Stimulated activated naive CD8-positive, alpha-beta T cell treated with anti-CD3 and anti-CD28 coated beads, Interleukin-15, Interleukin-2, amounts not matched to agents 100 ng/mL and 50 ng/mL, for 24 hours (primary cell): ENCODE results near the gene JHY.

Experiments
- H3K27ac Mint-ChIP-seq: one replicate; pipeline ENCODE4 v1.8.0; 2021; ENCODE audit warnings: mild to moderate bottlenecking, mixed read lengths
- H3K27me3 Mint-ChIP-seq: one replicate; pipeline ENCODE4 v1.8.0; 2021; ENCODE audit warnings: mixed read lengths
- H3K36me3 Mint-ChIP-seq: one replicate; pipeline ENCODE4 v1.8.0; 2021; ENCODE audit warnings: low read depth, mixed read lengths
- H3K4me1 Mint-ChIP-seq: one replicate; pipeline ENCODE4 v1.8.0; 2021; ENCODE audit warnings: low read depth, mixed read lengths
- H3K4me3 Mint-ChIP-seq: one replicate; pipeline ENCODE4 v1.8.0; 2021; ENCODE audit warnings: mild to moderate bottlenecking, mixed read lengths
- H3K9me3 Mint-ChIP-seq: one replicate; pipeline ENCODE4 v1.8.0; 2021; ENCODE audit warnings: mixed read lengths

JHY gene

DNA sequence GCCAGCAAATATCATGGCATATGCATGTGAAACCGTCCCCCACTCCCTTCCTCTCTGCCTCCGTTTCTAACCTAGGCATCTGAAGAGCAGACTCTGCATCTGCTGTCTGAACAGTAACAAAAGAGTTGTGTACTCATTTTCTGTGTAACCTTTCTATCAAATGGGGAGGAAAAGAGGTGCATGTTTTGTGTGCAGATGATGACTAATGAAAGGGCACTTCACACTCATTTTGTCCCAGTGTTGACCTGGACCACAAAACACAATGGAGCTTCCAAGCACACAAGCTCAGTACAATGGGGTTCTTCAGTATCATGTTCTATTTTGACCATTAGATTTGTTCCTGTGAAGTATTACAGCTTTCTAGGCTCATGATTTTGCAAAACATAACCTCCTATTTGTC lies 13.0 kb downstream of the JHY start:
- Mint-ChIP-seq H3K9me3 (no peaks in the 10 kb centered on the region), H3K4me1 (peaks cover 7% of the 10 kb centered on the region), H3K27ac (peak overlapping the region; percentile 11), H3K36me3 (peaks cover 4% of the 10 kb centered on the region), H3K27me3 (no peaks in the 10 kb centered on the region), H3K4me3 (no peak overlapping the region)

DNA sequence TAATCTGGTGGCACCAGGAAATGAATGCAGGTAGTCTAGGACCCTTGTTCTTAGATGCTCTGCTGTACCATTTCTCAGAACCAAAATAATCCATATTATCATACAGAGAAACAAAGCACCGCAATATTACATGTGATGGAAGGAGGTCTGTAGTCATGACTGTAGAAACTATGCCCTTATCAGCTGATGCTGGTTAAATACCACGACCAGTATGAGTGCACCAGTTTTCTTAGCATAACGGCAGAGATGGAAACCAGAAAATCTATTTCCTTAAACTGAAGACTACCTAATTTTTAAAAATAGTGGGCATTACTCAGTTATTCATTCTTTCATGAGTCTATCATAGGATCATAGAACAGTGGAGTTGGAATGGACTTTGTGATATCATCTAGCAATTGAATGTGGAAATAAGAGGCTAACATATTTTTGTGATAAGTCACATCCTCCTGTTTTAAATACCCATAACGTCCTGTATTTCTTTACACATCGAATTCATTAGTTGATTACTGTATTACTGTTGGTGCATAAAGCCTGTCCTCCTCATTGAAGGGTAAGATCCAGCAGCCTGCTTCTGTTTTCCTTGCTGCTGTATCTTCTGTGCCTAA lies 15.1 kb downstream of the JHY start:
- H3K4me3 Mint-ChIP-seq = no peak overlapping the region
- H3K27ac Mint-ChIP-seq = no peak overlapping the region
- peaks cover 7% of the 10 kb centered on the region for H3K4me1 Mint-ChIP-seq
- no peaks in the 10 kb centered on the region for H3K27me3 Mint-ChIP-seq
- peaks cover 4% of the 10 kb centered on the region for H3K36me3 Mint-ChIP-seq
- no peaks in the 10 kb centered on the region for H3K9me3 Mint-ChIP-seq

DNA sequence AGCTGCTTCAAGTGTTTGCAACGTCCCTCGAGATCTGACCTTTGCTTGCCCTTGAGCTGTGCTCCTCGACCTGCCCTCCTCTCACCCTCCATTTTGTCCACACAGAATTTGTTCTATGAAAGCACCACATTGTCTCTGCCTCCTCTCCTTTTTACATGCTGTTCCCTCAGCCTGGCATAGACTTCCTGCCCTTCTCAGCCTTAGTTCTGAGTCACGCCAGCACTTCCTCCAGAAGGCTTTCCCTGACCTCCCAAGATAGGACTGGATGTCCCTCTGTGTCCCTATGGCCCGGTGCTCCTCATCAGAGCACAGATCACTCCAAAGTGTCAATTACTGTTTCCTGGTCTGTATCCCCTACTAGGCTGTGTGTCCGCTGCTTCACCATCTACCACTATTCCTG lies 16.2 kb downstream of the JHY start:
- Mint-ChIP-seq H3K36me3 (peaks cover 4% of the 10 kb centered on the region), H3K4me3 (no peak overlapping the region), H3K27me3 (no peaks in the 10 kb centered on the region), H3K4me1 (peaks cover 7% of the 10 kb centered on the region), H3K27ac (no peak overlapping the region), H3K9me3 (no peaks in the 10 kb centered on the region)

DNA sequence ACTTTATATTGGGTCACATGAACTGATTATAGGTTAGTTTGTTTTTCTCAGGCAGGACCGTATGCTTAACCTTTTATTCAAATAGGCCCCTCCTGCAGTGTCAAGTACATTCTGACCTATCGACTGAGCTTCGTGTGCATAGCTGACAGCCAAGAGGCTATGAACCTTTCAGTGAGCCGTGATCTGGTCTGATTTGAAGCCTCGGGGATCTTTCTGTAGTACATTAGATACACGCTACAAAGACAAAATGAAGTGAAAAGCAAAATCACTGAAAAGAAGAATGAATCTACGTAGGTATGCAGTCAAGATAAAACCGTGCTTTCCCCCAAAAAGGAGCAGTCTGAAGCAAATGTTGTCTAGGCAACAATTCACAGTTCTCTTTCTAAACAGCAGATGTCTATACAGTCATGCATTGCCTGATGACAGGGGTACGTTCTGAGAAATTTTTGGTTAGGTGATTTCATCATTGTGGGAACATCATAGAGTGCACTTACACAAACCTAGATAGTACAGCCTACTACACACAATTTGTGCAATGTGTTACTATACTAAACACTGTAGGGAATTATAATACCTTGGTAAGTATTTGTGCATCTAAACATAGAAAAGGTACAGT lies 18.1 kb downstream of the JHY start:
- Mint-ChIP-seq H3K4me3 (no peak overlapping the region), H3K27ac (no peak overlapping the region), H3K27me3 (no peaks in the 10 kb centered on the region), H3K36me3 (peaks cover 4% of the 10 kb centered on the region), H3K4me1 (peaks cover 2% of the 10 kb centered on the region), H3K9me3 (no peaks in the 10 kb centered on the region)

DNA sequence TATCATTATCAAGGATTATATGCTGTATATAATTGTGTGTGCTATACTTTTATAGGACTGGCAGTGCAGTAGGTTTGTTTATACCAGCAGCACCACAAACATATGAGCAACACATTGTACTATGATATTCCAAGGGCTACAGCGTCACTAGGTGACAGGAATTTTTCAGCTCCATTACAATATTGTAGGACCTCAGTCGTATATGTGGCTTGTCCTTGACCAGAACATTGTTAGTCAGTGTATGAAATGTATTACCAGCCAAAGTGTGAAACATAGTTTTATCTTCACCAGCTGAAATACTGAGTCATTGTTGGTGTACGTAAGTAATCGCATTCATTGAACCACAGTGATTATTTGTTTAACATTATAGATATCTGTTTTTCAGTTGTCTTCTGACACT lies 20.4 kb downstream of the JHY start:
- Mint-ChIP-seq H3K27ac (no peak overlapping the region), H3K27me3 (no peaks in the 10 kb centered on the region), H3K4me1 (no peaks in the 10 kb centered on the region), H3K4me3 (no peak overlapping the region), H3K36me3 (peaks cover 4% of the 10 kb centered on the region), H3K9me3 (no peaks in the 10 kb centered on the region)

DNA sequence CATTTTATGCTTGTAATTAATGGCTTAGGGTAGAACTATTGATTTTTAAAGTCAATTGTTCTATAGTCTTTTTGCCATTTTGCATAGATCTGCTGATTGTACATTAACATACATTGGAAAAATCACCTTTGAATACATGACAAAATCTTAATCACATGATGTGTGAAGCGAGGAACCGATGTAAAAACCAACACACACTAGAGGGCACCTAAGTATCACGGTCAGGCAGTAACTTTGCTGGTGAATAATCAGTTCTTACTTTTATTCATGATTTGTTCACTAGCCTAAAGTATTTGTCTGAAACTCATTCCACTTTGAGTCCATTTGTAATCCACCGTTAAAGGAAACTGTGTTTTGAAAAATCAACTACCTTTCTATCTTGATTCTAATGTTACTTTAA lies 28.2 kb downstream of the JHY start:
- no peak overlapping the region for H3K27ac Mint-ChIP-seq
- no peaks in the 10 kb centered on the region for H3K9me3 Mint-ChIP-seq
- no peaks in the 10 kb centered on the region for H3K27me3 Mint-ChIP-seq
- H3K4me1 Mint-ChIP-seq = no peaks in the 10 kb centered on the region
- H3K4me3 Mint-ChIP-seq = no peak overlapping the region
- H3K36me3 Mint-ChIP-seq = no peaks in the 10 kb centered on the region

DNA sequence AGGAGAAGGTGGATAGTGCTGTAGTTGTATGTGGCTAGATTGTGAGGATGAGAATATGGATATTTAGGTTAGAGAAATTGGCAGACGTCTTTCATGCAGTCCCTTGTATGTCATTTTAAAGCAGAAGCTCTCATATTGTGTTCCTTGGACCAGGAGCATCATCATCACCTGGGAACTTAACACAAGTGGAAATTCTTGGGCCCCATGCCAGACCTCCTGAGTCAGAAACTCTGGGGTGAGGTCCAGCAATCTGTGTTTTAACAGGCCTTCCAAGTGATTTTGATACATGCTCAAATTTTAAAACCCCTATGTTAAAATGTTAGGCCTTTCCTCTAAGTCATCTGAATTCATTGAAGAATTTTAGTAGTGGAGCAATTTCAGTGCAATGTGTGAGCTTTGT lies 34.8 kb downstream of the JHY start:
- H3K27me3 Mint-ChIP-seq = no peaks in the 10 kb centered on the region
- no peak overlapping the region for H3K4me3 Mint-ChIP-seq

DNA sequence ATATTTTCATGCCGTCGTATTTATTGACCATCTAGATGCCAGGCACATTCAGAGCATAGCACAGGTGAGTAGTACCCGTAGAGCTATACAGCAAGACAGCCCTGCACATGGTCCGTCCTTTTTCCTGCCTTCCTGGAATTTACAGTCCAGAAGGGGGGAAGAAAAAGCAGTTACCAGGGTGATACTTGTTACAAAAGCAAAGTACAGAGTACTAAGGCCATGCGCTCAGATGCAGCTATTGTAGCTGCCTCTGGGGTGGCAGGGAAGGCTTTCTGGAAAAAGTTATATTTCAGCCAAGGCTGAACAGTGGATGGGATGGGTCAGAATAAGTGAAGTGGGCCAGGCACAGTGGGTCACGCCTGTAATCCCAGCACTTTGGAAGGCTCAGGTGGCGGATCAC lies 36.2 kb downstream of the JHY start:
- Mint-ChIP-seq H3K36me3 (no peaks in the 10 kb centered on the region), H3K9me3 (no peaks in the 10 kb centered on the region), H3K27me3 (no peaks in the 10 kb centered on the region), H3K4me3 (no peak overlapping the region), H3K27ac (no peak overlapping the region), H3K4me1 (no peaks in the 10 kb centered on the region)

More for the DNA sequence above, 34.8 kb downstream of the JHY start:
- Mint-ChIP-seq H3K4me1 (no peaks in the 10 kb centered on the region), H3K27ac (no peak overlapping the region), H3K9me3 (no peaks in the 10 kb centered on the region), H3K36me3 (no peaks in the 10 kb centered on the region)

DNA sequence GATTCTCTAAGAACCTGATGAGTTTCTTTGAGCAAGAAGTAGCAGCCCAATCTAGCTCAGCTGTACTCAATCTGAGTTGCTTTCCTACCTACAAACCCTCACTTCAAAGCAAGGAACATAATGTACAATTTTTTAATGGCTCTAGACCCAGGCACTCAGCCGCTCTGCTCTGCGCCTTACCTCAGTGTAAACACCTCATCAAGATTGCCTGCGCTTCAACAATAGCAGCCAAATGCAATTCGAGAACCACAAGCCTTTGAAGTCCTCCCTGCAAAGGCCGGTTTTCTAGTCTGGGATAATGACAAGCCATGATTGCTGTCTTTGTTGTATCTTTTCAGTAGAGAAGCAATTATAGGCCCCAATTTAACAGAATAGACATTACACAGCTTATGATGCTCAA lies 38.0 kb downstream of the JHY start:
- no peaks in the 10 kb centered on the region for H3K27me3 Mint-ChIP-seq
- no peaks in the 10 kb centered on the region for H3K36me3 Mint-ChIP-seq

DNA sequence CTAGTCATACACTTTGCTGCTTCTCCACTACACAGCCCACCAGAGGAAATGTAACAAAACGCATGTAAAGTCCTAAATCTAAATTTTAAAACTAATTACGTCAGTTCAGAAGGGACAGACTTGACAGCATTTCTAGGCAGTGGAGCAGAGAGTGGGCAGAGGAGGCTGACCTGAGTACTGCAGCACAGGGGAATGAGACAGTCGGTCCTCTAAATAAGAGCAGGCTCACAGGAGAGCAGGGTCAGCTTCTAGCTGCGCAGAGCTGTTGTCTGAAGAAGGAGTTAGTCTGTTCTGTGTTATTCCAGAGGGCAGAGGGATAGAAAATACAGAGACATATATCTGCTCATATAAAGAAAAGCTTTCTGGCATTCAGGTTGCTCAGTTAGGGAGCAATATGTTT lies 40.3 kb downstream of the JHY start:
- H3K27me3 Mint-ChIP-seq = no peaks in the 10 kb centered on the region
- no peak overlapping the region for H3K27ac Mint-ChIP-seq
- no peak overlapping the region for H3K4me3 Mint-ChIP-seq
- no peaks in the 10 kb centered on the region for H3K4me1 Mint-ChIP-seq
- no peaks in the 10 kb centered on the region for H3K9me3 Mint-ChIP-seq
- no peaks in the 10 kb centered on the region for H3K36me3 Mint-ChIP-seq

More for the DNA sequence above, 38.0 kb downstream of the JHY start:
- Mint-ChIP-seq H3K27ac (no peak overlapping the region), H3K9me3 (no peaks in the 10 kb centered on the region), H3K4me3 (no peak overlapping the region), H3K4me1 (no peaks in the 10 kb centered on the region)

DNA sequence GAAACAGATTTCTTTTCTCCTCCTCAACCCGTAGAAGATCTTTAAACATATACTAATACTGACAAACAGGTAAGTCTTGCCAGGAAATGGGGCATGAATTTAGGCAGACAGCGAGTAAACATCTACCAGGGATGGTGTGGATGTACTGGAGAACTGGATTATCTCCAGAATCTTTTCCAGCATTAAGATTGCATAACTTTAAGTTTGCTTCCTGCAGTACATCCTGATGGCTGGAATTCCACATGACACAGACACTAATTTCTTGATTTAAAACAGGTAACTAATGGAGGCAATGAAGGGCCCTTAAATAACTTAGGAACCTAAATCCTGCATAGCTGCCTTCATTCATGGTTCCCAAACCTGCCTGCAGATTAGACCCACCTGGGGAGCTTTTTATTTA lies 40.7 kb downstream of the JHY start:
- Mint-ChIP-seq H3K4me1 (no peaks in the 10 kb centered on the region), H3K9me3 (no peaks in the 10 kb centered on the region), H3K36me3 (no peaks in the 10 kb centered on the region), H3K27ac (no peak overlapping the region), H3K27me3 (no peaks in the 10 kb centered on the region), H3K4me3 (no peak overlapping the region)

DNA sequence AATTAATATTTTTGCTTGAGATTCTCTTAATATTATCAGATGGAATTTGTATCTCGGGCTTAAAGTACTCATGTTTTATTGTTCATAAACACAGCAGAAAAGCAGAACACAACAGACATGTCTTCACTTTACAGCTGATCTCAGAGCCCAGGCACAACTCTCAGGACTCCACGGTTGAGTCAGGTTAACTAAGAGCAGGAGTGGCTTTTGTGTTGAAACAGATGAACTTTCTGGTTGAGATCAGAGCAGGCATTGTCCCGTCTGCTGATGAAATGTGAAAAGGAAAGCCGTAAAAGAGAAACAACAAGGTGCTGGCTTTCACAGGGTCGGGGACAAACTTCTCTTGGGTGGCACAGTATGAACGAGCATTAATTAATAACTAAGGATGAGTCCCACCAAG lies 49.0 kb downstream of the JHY start:
- H3K9me3 Mint-ChIP-seq = no peaks in the 10 kb centered on the region
- H3K27me3 Mint-ChIP-seq = no peaks in the 10 kb centered on the region
- no peak overlapping the region for H3K4me3 Mint-ChIP-seq
- H3K36me3 Mint-ChIP-seq = no peaks in the 10 kb centered on the region
- H3K27ac Mint-ChIP-seq = no peak overlapping the region
- no peaks in the 10 kb centered on the region for H3K4me1 Mint-ChIP-seq

DNA sequence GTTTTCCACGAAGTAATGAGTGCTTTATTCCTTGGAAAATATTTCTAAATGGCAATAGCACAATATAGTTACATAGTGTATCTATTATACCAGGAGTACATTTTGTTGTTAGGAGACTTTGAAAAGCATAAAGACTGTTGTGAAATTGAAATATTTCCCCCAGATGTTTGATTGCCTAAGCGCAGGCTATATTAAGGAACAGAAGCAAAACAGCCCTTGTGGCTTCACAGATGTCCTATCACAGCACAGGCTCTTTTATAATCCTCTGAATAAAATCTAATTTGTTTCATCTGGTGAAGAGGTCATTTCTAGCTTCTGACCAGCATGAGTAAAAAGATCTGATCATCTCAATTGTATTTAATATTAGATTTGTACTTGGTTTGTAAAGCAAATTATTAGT lies 50.9 kb downstream of the JHY start:
- no peak overlapping the region for H3K27ac Mint-ChIP-seq
- H3K4me3 Mint-ChIP-seq = no peak overlapping the region
- H3K4me1 Mint-ChIP-seq = no peaks in the 10 kb centered on the region
- H3K27me3 Mint-ChIP-seq = no peaks in the 10 kb centered on the region
- H3K9me3 Mint-ChIP-seq = no peaks in the 10 kb centered on the region
- no peaks in the 10 kb centered on the region for H3K36me3 Mint-ChIP-seq

DNA sequence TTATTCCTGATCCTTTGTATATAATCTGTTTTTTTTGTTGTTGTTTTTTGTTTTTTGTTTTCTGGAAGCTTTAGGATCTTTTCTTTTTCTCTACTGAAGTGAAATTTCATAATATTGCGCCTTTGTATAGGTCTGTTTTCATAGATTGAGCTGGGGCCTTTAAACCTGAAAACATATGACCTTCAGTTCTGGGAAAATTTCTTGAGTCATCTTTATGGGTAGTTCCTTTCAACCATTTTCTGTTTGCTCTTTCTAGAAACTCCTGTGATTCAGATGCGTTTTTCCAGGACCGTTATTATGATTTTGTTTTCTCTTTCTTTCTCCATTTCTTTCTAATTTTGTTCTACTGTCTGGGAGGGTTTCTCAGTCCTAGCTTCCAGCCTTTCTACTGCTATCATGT lies 55.4 kb downstream of the JHY start:
- Mint-ChIP-seq H3K4me1 (no peaks in the 10 kb centered on the region), H3K9me3 (no peaks in the 10 kb centered on the region), H3K27me3 (no peaks in the 10 kb centered on the region), H3K36me3 (no peaks in the 10 kb centered on the region), H3K4me3 (no peak overlapping the region), H3K27ac (no peak overlapping the region)

DNA sequence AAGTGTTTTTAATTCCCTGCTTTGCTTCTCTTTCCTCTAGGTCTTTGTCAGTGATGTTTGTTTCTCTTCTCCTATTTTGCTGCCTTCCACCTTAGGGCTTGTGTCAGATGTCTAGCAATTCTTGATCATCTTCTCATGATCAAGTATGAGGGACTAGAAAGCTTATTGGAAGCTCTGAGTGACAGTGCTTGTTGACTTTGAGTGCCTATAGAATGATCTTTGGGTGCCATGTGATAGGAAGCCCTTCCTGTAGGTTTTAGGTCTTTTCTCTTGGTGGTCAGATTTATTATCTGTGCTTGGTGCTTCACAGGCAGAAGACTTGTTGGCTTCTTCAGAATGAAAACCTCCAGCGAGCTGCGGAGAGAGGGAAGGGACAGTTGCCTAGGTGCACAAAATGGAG lies 56.0 kb downstream of the JHY start:
- H3K36me3 Mint-ChIP-seq = no peaks in the 10 kb centered on the region
- no peak overlapping the region for H3K27ac Mint-ChIP-seq
- no peak overlapping the region for H3K4me3 Mint-ChIP-seq
- H3K4me1 Mint-ChIP-seq = no peaks in the 10 kb centered on the region
- H3K9me3 Mint-ChIP-seq = no peaks in the 10 kb centered on the region
- no peaks in the 10 kb centered on the region for H3K27me3 Mint-ChIP-seq

DNA sequence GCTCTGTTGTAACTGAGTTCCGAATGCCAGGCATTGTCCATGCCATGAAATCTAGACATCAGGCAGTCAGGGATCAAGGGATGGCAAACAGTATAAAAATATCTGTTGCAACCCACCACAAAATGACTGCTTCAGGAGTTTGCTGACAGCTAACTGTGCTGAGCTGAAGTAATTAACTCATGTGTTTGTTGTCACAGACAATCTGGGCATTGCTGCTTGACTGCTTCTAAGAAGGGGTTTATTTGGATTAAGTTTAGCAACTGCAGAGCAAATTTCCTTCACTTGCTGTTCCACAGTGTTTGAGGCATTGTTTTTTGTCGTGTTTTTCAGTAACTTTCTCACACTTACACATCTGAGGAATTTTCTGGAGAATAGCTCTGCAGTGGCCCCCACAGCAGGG lies 68.7 kb downstream of the JHY start:
- Mint-ChIP-seq H3K4me1 (peaks cover 5% of the 10 kb centered on the region), H3K4me3 (no peak overlapping the region), H3K27me3 (no peaks in the 10 kb centered on the region), H3K36me3 (peaks cover 7% of the 10 kb centered on the region), H3K27ac (no peak overlapping the region), H3K9me3 (no peaks in the 10 kb centered on the region)
